HG02973 (cell line): ENCODE data around the gene ZNF319.
A peak's percentile ranks its signal among the peaks of the same experiment; 100 is the strongest.

ENCODE experiments used
- ATAC-seq: cut with Tn5 transposase; IDR thresholded peaks from one replicate; pipeline ENCODE4 v1.9.1; 2021; ENCODE audit warnings: moderate library complexity; ENCODE audit not compliant: unreplicated experiment

Gene ZNF319

GRCh38 chr16:57999971-58000705, at the start of gene ZNF319:
Gene ZNF319, minus strand, starts transcription at chr16:58000672. Its CDS starts 2,407 bp downstream, at chr16:57998265.
- ATAC-seq = peak; percentile 27

- no peak for ATAC-seq
Observed at GRCh38 chr16:58049232-58050185, 49.0 kb upstream of the ZNF319 start.

DNA sequence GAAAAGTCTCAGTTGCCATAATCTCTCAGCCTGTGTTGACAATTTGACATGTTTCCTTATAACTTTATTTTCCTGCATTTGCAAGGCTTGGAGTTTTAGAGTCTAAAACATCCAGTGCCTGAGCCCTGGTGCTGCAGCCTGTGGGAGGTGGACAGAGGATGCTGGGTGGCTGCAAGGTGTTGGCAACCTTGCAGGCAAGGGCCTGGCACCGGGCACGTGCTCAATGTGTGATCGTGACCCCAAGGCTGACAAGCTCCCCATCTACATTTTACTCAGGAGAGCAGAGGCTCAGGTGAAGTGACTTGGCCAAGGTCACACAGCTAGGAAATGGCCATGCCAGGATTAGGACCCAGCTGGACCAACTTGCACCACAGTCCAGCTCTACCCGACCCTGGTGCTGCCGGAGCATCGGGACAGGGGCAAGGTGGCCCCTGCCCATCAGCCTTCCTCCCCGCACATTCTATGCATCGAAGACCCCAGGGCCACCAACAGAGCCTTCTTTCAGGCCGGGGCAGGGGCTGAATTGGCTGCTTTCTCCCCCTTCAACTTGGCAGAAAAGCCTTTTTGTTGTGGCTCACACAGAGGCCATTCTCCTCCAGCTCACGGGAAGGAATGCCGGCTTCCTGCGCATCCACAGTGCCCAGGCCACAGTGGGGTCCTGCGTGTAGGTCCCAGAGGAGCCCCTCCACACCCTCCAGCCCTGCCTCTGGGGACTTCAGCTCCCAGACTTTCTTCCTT, 48.2 kb upstream of the ZNF319 start:
- no peak for ATAC-seq

GRCh38 chr16:58047557-58048348, 47.3 kb upstream of the ZNF319 start:
- no peak for ATAC-seq

GRCh38 chr16:58046936-58047335, 46.5 kb upstream of the ZNF319 start:
- no peak for ATAC-seq

DNA sequence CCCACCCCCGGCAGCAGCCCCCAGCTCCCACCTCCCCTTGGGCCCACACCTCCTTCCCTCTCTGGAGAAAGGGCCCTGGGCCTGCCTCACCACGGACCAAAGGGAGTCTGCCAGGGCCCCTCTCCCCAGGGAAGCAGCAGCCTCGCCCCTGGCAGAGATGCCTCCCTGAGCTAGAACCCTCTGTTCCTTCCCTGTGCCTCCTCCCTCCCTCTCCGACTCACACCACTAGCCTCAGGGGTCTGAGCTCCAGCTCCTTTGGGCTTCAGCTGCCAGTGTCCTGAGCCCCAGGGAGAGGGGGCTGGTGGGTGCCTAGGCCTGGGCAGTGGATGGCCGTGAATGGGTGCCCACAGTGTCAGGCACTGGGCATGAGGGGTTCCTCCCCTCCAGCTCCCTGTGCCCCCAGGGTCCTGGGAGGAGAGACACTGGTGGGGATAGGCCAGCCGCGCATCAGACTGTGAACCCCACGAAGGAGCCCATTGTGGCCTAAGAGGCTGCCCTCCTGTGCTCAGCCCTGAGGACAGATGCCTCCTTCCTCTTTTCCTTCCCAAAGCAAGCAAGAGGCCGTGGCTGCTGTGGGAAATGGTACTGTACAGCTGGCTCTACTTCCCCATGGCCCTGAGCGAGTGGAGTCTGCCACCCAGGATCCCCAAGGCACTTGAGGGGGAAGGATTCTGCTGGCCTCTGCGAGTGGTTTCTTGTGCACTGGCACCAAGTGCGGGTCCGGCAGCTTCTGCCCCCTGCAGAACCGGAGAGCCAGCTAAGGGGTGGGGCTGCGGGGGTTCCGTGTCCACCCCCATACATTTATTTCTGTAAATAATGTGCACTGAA, 45.8 kb upstream of the ZNF319 start:
- ATAC-seq = no peak

DNA sequence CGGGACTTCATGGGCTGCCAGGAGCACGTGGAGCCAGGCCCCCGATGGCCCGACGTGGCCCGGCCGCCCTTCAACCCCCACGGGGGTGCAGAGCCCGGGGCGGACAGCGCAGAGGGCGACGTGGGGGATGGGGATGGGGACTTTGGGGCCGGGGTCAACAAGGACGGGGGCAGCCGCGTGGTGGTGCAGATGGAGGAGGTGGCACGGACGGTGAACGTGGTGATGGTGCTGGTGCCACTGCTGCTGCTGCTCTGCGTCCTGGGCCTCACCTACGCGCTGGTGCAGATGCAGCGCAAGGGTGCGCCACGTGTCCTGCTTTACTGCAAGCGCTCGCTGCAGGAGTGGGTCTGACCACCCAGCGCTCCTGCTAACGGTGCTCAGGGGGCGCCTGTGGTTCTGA, 44.6 kb upstream of the ZNF319 start:
- ATAC-seq = no peak

- no peak for ATAC-seq
Observed at GRCh38 chr16:58044266-58045019, 44.0 kb upstream of the ZNF319 start.

- ATAC-seq = no peak
Observed at GRCh38 chr16:58043571-58044155, 43.2 kb upstream of the ZNF319 start.

- ATAC-seq = no peak
Observed at GRCh38 chr16:58042886-58043515, 42.5 kb upstream of the ZNF319 start.

DNA sequence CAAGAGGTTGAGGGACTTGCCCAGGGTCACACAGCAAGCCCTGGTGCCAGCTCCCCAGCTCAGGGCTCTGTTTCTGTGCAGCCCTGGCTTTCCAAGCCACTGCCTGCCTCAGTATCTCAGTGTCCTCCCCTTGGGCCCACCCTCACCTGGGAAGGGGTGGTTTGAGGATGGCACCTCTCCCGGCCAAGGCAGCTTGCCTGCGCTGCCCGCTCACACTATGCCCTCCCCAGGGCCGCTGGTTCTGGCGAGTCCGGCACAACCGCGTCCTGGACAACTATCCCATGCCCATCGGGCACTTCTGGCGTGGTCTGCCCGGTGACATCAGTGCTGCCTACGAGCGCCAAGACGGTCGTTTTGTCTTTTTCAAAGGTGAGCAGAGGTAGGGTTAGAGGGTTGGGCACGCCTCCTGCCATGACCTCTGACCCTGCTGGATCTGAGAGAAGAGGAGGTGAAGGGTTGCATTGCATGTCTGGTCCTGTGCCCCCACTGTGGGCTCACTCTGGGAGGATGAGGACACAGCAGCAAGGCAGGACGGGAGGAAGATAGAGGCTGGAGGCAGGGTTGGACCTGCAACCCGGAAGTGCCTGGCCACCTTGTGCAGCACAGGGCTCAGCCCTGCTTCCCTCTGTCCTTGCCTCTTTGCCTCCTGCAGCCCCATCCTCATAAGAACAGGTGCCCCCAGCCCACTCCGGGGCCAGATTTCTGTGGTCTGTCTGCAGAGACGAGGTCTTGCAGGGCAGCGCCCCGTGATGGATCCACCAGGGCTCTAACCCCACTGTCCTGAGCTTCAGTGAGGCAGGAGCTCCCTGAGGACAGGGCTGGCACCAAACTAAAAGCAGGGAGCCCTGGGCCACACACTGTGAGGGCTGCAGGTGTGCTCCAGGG, 41.8 kb upstream of the ZNF319 start:
- no peak for ATAC-seq

GRCh38 chr16:58041628-58041955, 41.1 kb upstream of the ZNF319 start:
- ATAC-seq = no peak

GRCh38 chr16:58040945-58041627, 40.6 kb upstream of the ZNF319 start:
- no peak for ATAC-seq

GRCh38 chr16:58040496-58040846, 40.0 kb upstream of the ZNF319 start:
- no peak for ATAC-seq

- no peak for ATAC-seq
Observed at GRCh38 chr16:58039829-58040495, 39.5 kb upstream of the ZNF319 start.

- no peak for ATAC-seq
Observed at GRCh38 chr16:58038219-58038641, 37.8 kb upstream of the ZNF319 start.
